Skeletal muscle tissue (tissue), 4 donors: ENCODE measurements around the gene LRRC32. TPM values are rescaled to one million over a fixed set of nuclear protein-coding genes. Genes with fewer than 3 reads are reported as not detected.

Experiments
- H3K27ac ChIP-seq: one replicate; pipeline ENCODE4 v1.7.0; 2013; ENCODE audit warnings: mild to moderate bottlenecking, low read depth, low read length, inconsistent platforms
- H3K27me3 ChIP-seq, 3 donors: one replicate each; pipeline ENCODE4 v1.7.0; 2013; ENCODE audit warnings: low read length in 3 of 3; ENCODE audit not compliant: control insufficient read depth in 3 of 3, insufficient read depth in 3 of 3
- H3K36me3 ChIP-seq, 3 donors: one replicate each; pipeline ENCODE4 v1.7.0; 2013; ENCODE audit warnings: low read length in 3 of 3; ENCODE audit not compliant: control insufficient read depth in 3 of 3, insufficient read depth in 3 of 3
- H3K4me1 ChIP-seq, 3 donors: one replicate each; pipeline ENCODE4 v1.7.0; 2013; ENCODE audit warnings: low read length in 3 of 3, mild to moderate bottlenecking in 3 of 3; ENCODE audit not compliant: control insufficient read depth in 3 of 3, insufficient read depth in 3 of 3
- H3K4me3 ChIP-seq, 3 donors: one replicate each; pipeline ENCODE4 v1.7.0; 2013; ENCODE audit warnings: low read length in 3 of 3
- H3K9ac ChIP-seq, 3 donors: one replicate each; pipeline ENCODE4 v1.7.0; 2013; ENCODE audit warnings: low read length in 3 of 3, mild to moderate bottlenecking in 3 of 3, moderate library complexity in 2 of 3, low read depth in 1 of 3
- H3K9me3 ChIP-seq, 3 donors: one replicate each; pipeline ENCODE4 v1.7.0; 2013; ENCODE audit warnings: low read length in 3 of 3; ENCODE audit not compliant: control insufficient read depth in 3 of 3
- total RNA-seq: library from RNA; depleted of rRNA; stranded (reverse); fragments of >200 nt; gene quantifications from one replicate; pipeline ENCODE4 v1.2.3, GENCODE V29; 2014
- donor health status: Osteomylitis.

Gene LRRC32
- total RNA-seq, 1 donor from 2014 or later = 6.3 TPM

DNA sequence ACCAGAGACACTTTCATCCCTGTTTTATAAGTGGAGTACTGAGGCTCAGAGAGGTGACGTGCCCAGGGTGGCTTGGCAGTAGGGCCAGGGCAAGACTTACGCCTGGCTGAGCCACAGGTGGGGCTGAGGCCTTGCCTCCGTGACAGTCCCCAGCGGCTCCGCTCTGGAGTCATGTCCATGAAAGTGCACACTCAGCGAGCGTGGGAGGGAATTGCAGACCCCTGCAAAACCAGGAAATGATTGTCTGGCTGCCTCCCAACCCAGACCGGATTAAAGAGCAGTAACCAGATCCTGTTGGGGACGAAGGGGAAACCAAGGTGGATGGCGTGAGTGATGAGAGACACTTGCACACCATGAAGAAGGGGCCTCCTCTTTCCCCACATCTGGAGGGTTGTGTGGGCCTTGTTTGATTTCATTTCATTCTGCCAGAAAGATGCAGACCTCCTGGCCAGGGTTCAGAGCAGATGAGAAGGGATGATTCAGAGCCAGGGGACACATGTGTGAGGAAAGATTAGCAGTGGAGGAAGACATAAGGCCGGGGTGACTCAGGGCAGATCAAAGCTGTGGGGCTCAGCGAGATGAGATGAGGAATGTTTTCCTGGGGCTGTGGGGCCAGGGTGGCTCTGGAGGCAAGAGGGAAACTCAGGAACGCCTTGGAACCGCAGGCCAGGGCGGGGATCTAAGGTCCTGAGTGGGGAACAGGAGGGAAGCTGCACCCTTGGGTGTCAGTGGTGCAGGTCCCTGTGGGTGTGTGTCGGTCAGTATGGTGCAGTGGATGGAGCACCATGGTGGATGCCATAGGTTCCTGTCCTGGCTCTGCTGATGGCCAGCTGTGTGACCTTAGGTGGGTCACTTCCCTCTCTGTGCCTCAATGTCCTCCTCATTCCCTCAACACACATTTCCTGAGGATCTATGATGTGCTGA is 29.9 kb upstream of the LRRC32 start:
- no peak overlapping the region for H3K27ac ChIP-seq

DNA sequence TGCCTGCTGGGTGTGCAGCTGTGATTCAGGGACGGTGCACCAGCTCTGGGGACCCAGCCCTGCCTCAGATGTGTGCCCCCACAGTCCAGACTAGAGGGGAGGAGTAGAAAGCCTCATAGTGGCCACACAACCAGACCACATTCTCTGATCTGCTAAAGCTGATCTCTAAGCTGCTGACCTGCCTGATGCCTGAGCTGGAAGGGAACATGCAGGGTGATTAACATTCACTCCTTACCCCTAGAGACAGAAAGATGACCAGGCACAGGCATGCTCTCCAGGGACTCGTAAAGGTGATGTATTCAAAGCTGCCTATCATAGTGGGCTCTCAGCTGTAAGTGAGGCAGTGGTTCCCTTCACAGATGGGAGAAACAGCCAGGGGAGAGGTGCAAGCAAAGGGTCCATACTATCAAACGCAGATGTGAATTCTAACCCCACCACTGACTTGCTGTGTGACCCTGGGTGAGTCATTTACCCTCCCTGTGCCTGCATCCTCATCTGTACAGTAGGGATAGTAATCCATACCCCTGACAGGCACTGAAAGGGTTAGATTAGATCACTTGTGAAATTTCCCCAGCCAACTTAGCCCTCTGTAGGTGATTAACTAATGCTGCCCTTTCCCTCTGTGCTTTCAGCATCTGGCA is 29.0 kb upstream of the LRRC32 start:
- no peaks in the 10 kb centered on the region for H3K27me3 ChIP-seq
- no peak overlapping the region for H3K27ac ChIP-seq
- no peak overlapping the region for H3K9ac ChIP-seq
- no peaks in the 10 kb centered on the region for H3K36me3 ChIP-seq
- no peak overlapping the region for H3K4me3 ChIP-seq
- no peaks in the 10 kb centered on the region for H3K9me3 ChIP-seq
- peaks cover 0 to 10% (median 8%) of the 10 kb centered on the region in 3 donors for H3K4me1 ChIP-seq

More for the DNA sequence above, 29.9 kb upstream of the LRRC32 start:
- Histone ChIP-seq H3K4me3 (no peak overlapping the region), H3K27me3 (no peaks in the 10 kb centered on the region), H3K9ac (no peak overlapping the region), H3K36me3 (no peaks in the 10 kb centered on the region), H3K4me1 (peaks cover 0 to 10% (median 8%) of the 10 kb centered on the region in 3 donors), H3K9me3 (peaks cover 0 to 5% (median 3%) of the 10 kb centered on the region in 3 donors)

DNA sequence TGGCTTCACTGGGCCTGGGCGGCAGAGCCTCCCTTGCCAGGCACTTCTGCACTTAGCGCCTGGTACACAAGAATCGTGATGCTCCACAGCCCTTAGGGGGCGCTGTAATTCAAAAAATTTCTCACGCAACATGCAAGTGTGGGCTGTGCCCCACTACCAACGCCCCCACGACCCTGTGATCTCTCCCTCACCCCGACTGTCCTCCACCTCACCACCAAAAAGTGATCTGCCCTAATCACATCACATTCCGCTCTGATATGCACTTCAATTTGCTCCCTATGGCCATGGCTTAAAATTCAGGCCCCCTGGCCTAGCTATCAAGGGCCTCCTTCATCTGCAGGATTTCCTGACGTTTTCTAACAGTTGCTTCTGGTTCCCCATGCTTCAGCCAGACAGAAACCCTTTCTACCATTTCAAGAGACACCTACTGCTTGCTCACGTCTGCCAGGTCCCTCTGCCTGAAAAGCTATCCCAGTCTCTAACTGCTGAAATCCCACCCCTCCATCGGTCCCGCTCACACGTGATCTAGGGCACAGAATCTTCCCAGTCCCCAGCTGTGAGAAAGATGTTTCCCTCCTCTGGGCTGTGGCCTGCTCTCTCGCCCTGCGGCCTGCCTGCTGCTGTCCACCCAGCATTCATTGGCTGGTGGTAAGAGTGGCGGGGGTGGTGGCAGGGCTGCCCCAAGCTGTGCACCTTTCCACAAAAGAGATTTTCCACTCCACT is 27.9 kb upstream of the LRRC32 start:
- H3K4me3 ChIP-seq = no peak overlapping the region
- no peaks in the 10 kb centered on the region for H3K36me3 ChIP-seq
- no peaks in the 10 kb centered on the region for H3K9me3 ChIP-seq
- H3K27me3 ChIP-seq = no peaks in the 10 kb centered on the region
- H3K4me1 ChIP-seq = peaks cover 0 to 10% (median 8%) of the 10 kb centered on the region in 3 donors
- H3K27ac ChIP-seq = no peak overlapping the region
- H3K9ac ChIP-seq = no peak overlapping the region

DNA sequence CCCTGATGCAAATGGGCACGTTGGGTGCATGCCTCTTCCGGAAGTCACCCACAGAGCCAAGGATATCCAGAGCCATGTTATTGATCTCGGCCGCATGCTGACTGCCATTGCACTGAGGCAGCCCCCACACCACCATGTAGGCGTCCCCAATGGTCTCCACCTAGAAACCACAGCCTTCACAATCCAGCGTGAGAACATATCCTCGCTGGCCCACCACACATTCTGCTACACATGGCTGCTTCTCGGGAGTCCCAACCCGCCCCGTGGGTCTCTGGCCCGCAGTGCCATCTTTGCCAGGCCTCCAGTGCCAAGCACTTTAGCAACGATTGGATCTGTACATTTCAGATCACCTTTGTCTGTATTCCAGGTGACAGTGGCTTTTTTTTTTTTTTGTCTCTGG is 26.2 kb upstream of the LRRC32 start:
- Histone ChIP-seq H3K9me3 (no peaks in the 10 kb centered on the region), H3K36me3 (no peaks in the 10 kb centered on the region), H3K27ac (no peak overlapping the region)

DNA sequence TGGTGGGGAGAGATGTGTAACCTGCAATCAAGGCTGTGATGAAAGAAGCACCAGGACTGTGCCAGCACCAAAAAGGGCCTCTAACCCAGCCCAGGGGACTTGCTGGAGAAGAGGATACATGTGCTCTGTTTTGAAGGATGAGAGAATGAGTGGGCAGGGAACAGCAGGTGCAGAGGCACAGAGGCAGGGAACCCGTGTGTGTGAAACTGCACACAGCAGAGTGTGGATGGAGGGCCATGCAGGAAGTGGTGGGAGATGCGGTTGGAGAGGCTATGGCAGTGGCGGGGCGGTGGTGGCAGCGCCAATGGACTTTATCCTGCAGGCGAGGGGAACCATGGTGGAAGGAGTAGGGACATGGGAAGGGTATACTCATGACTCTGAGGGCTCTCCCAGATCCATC is 25.2 kb upstream of the LRRC32 start:
- Histone ChIP-seq H3K9ac (no peak overlapping the region), H3K27ac (no peak overlapping the region), H3K27me3 (no peaks in the 10 kb centered on the region), H3K4me1 (peaks cover 0 to 8% (median 7%) of the 10 kb centered on the region in 3 donors), H3K9me3 (no peaks in the 10 kb centered on the region), H3K36me3 (no peaks in the 10 kb centered on the region), H3K4me3 (no peak overlapping the region)

More for the DNA sequence above, 26.2 kb upstream of the LRRC32 start:
- H3K4me3 ChIP-seq = no peak overlapping the region
- H3K9ac ChIP-seq = no peak overlapping the region
- H3K4me1 ChIP-seq = peaks cover 0 to 9% (median 8%) of the 10 kb centered on the region in 3 donors
- H3K27me3 ChIP-seq = no peaks in the 10 kb centered on the region

DNA sequence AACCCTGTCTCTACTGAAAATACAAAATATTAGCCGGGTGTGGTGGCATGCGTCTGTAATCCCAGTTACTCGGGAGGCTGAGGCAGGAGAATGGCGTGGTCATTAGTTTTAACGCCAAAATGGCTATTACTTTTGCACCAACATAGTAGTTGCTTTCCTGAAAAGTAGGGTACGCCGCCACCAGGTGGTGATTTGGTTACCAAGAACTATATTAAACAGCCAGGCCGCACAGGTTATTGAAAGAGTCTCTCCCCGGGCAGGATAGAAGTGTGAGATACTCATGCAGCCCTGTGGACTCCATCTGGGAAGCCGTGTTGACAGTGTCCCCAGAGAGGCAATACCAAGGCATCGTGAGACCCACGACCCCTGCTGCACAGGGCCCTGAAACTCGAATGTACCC is 24.6 kb upstream of the LRRC32 start:
- H3K4me3 ChIP-seq = no peak overlapping the region
- peaks cover 0 to 2% (median under 1%) of the 10 kb centered on the region in 3 donors for H3K4me1 ChIP-seq
- H3K9me3 ChIP-seq = no peaks in the 10 kb centered on the region
- H3K36me3 ChIP-seq = no peaks in the 10 kb centered on the region
- no peak overlapping the region for H3K9ac ChIP-seq
- H3K27me3 ChIP-seq = no peaks in the 10 kb centered on the region
- no peak overlapping the region for H3K27ac ChIP-seq

DNA sequence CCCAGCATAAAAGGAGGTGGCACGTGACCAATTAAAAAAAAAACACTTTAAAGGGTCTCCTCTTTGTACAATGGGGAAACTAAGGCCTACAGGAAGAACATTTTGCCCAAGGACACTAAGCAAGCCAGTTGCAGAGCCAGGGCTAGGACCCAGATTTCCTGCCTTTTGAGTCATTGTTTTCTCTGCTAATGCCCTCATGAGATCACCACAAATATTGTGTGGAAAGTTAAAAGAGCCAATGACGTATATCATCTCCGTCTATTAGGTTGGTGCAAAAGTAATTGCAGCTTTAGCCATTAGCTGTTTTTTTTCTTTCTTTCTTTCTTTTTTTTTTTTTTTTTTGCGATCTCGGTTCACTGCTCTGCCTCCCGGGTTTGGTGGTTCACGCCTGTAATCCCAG is 24.1 kb upstream of the LRRC32 start:
- Histone ChIP-seq H3K4me3 (no peak overlapping the region), H3K4me1 (no peaks in the 10 kb centered on the region), H3K27ac (no peak overlapping the region), H3K9ac (no peak overlapping the region), H3K36me3 (no peaks in the 10 kb centered on the region), H3K9me3 (no peaks in the 10 kb centered on the region), H3K27me3 (no peaks in the 10 kb centered on the region)

DNA sequence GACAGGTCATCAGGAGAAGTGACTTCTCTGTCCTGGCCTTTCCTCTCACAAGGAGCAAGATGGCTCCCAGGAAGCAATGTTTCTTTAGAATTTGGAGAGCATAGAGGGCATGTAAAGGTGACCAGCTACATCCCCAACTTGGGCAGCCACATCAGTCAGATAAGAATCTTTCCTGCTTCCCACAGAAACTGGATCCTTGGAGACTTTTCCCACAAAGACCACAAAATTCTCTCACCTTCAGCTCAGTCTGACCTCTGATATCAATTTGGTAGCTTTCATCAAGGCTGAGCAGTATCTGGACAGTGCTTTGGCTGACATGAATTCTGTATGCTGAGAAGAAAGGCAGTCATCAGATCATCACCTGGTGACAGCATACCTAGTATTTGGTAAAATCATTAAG is 23.3 kb upstream of the LRRC32 start:
- Histone ChIP-seq H3K4me3 (no peak overlapping the region), H3K27me3 (peaks cover 0 to 4% (median 0%) of the 10 kb centered on the region in 3 donors), H3K9me3 (no peaks in the 10 kb centered on the region), H3K27ac (no peak overlapping the region), H3K9ac (no peak overlapping the region), H3K4me1 (no peaks in the 10 kb centered on the region), H3K36me3 (no peaks in the 10 kb centered on the region)

DNA sequence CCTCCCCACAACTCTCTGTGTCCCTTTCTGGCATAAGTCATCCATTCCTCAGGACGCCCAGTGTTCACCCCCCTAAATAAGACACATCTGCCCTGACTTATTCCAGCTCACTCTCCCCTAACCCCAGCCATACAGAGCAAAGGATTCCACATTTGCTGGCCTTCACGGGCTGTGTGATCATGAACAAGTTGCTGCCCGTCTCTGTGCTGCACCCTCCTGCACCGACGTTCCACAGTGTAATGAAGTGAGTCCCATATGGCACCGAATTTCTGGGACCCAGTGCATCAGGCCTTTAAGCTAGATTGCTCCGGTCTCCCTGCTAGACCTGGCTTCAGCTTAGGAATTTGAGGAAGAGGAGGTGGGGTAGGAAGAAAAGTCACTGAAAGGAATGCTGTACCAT is 22.4 kb upstream of the LRRC32 start:
- Histone ChIP-seq H3K4me1 (no peaks in the 10 kb centered on the region), H3K9ac (no peak overlapping the region), H3K9me3 (no peaks in the 10 kb centered on the region), H3K36me3 (no peaks in the 10 kb centered on the region), H3K27ac (no peak overlapping the region), H3K4me3 (no peak overlapping the region), H3K27me3 (peaks cover 0 to 6% (median 0%) of the 10 kb centered on the region in 3 donors)
